Kidney epithelial cell (primary cell): ENCODE data around the gene AIPL1. TPM values are rescaled to one million over a fixed set of nuclear protein-coding genes. Genes with fewer than 3 reads are reported as not detected.

Experiments used
- DNase-seq: peaks from one replicate; pipeline ENCODE4 v3.0.0-alpha.2; 2010; ENCODE audit warnings: low read depth
- H3K27me3 ChIP-seq: 2 replicates; pipeline ENCODE4 v1.6.0; 2011; ENCODE audit warnings: low read length; ENCODE audit not compliant: control insufficient read depth, insufficient read depth
- H3K36me3 ChIP-seq: 2 replicates; pipeline ENCODE4 v1.5.1; 2011; ENCODE audit warnings: low read length; ENCODE audit not compliant: control insufficient read depth, insufficient read depth
- H3K4me3 ChIP-seq: 2 replicates; pipeline ENCODE4 v1.5.1; 2011; ENCODE audit warnings: low read depth, mild to moderate bottlenecking, control low read depth, low read length
- CTCF ChIP-seq: IDR thresholded peaks from 2 replicates; pipeline ENCODE4 v1.5.1; 2011; ENCODE audit warnings: mild to moderate bottlenecking, moderate library complexity, low read length, control low read depth, inconsistent platforms; ENCODE audit not compliant: insufficient read depth, poor library complexity, severe bottlenecking
- total RNA-seq: library from RNA; depleted of rRNA; stranded (reverse); fragments of >200 nt; gene quantifications from 2 replicates; pipeline ENCODE4 v1.2.3, GENCODE V29; 2015

Gene AIPL1
- total RNA-seq, 1 donor from 2014 or later = not detected

GRCh38 chr17:6428207-6428965, 6.5 kb downstream of the AIPL1 start:
- H3K27me3 ChIP-seq = peaks cover 2% of the 10 kb centered on the region
- H3K36me3 ChIP-seq = no peaks in the 10 kb centered on the region
- DNase-seq = no peak
- no peak overlapping the region for H3K4me3 ChIP-seq
- TF ChIP-seq CTCF = no peak

GRCh38 chr17:6427279-6427781, 7.6 kb downstream of the AIPL1 start:
- H3K27me3 ChIP-seq = peaks cover 5% of the 10 kb centered on the region
- no peak overlapping the region for H3K4me3 ChIP-seq
- TF ChIP-seq CTCF = no peak
- H3K36me3 ChIP-seq = no peaks in the 10 kb centered on the region
- no peak for DNase-seq

GRCh38 chr17:6426356-6427101, 8.4 kb downstream of the AIPL1 start:
- DNase-seq = no peak
- H3K36me3 ChIP-seq = no peaks in the 10 kb centered on the region
- TF ChIP-seq CTCF = no peak

GRCh38 chr17:6425407-6425806, 9.5 kb downstream of the AIPL1 start:
- TF ChIP-seq CTCF = no peak
- peaks cover 6% of the 10 kb centered on the region for H3K27me3 ChIP-seq
- no peak for DNase-seq
- no peak overlapping the region for H3K4me3 ChIP-seq
- H3K36me3 ChIP-seq = no peaks in the 10 kb centered on the region

More at GRCh38 chr17:6426356-6427101, 8.4 kb downstream of the AIPL1 start:
- H3K4me3 ChIP-seq = no peak overlapping the region
- peaks cover 5% of the 10 kb centered on the region for H3K27me3 ChIP-seq

- Histone ChIP-seq H3K27me3 (peaks cover 9% of the 10 kb centered on the region), H3K36me3 (no peaks in the 10 kb centered on the region), H3K4me3 (no peak overlapping the region)
- no peak for TF ChIP-seq CTCF
- DNase-seq = no peak
These were observed 11.0 kb downstream of the AIPL1 start for GRCh38 chr17:6423931-6424330.
